DOHH2 (cell line): ENCODE results near the gene RBM6.

Experiments used
- EZH2phosphoT487 ChIP-seq: fragments of 200-600 bp; sonication (generic); IDR thresholded peaks from 2 replicates; pipeline ENCODE4 v1.6.1; 2017; ENCODE audit warnings: borderline replicate concordance, mild to moderate bottlenecking, antibody characterized with exemption, low read length, moderate library complexity, mixed read lengths
- TF ChIP-seq, protein P1 (sequence below): fragments of 200-600 bp; sonication (generic); IDR thresholded peaks from one replicate; pipeline ENCODE4 v1.5.1; 2014; ENCODE audit warnings: antibody characterized with exemption, mild to moderate bottlenecking, low read depth, low read length; ENCODE audit not compliant: poor library complexity, severe bottlenecking

- TF ChIP-seq, protein P1, sequence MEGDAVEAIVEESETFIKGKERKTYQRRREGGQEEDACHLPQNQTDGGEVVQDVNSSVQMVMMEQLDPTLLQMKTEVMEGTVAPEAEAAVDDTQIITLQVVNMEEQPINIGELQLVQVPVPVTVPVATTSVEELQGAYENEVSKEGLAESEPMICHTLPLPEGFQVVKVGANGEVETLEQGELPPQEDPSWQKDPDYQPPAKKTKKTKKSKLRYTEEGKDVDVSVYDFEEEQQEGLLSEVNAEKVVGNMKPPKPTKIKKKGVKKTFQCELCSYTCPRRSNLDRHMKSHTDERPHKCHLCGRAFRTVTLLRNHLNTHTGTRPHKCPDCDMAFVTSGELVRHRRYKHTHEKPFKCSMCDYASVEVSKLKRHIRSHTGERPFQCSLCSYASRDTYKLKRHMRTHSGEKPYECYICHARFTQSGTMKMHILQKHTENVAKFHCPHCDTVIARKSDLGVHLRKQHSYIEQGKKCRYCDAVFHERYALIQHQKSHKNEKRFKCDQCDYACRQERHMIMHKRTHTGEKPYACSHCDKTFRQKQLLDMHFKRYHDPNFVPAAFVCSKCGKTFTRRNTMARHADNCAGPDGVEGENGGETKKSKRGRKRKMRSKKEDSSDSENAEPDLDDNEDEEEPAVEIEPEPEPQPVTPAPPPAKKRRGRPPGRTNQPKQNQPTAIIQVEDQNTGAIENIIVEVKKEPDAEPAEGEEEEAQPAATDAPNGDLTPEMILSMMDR: no peak
- no peak for TF ChIP-seq EZH2phosphoT487
Observed at GRCh38 chr3:50003824-50004223, 63.9 kb downstream of the RBM6 start.
